Spleen (tissue), 11 donors: ENCODE measurements around the gene IL1RN. TPM values are rescaled to one million over a fixed set of nuclear protein-coding genes. Genes with fewer than 3 reads are reported as not detected.

ENCODE experiments used
- DNase-seq: peaks from one replicate; pipeline ENCODE4 v3.0.0-alpha.2; 2020
- H3K27ac ChIP-seq, 8 donors: fragments of 200-600 bp; sonication (generic) in 7 of 8; 1 replicate in 4 of 8; 2 replicates in 4 of 8; pipeline versions ENCODE4 v1.5.0 to v1.8.0; 2016 to 2021; ENCODE audit warnings: inconsistent platforms in 4 of 8, mild to moderate bottlenecking in 4 of 8, moderate library complexity in 1 of 8
- H3K27me3 ChIP-seq, 7 donors: fragments of 200-600 bp; sonication (generic) in 6 of 7; replicated peaks in 1 of 7; 1 replicate in 4 of 7; 2 replicates in 3 of 7; pipeline versions ENCODE4 v1.5.0 to v1.8.0; 2016 to 2021; ENCODE audit warnings: inconsistent platforms in 3 of 7, mild to moderate bottlenecking in 1 of 7
- H3K36me3 ChIP-seq, 6 donors: fragments of 200-600 bp; sonication (generic) in 5 of 6; 1 replicate in 4 of 6; 2 replicates in 2 of 6; pipeline versions ENCODE4 v1.5.0 to v1.8.0; 2016 to 2021; ENCODE audit warnings: inconsistent platforms in 2 of 6
- H3K4me1 ChIP-seq, 6 donors: fragments of 200-600 bp; sonication (generic) in 5 of 6; 1 replicate in 3 of 6; 2 replicates in 3 of 6; pipeline versions ENCODE4 v1.5.0 to v1.8.0; 2016 to 2021; ENCODE audit warnings: inconsistent platforms in 3 of 6
- H3K4me3 ChIP-seq, 8 donors: fragments of 200-600 bp; sonication (generic) in 7 of 8; 1 replicate in 4 of 8; 2 replicates in 4 of 8; pipeline versions ENCODE4 v1.5.0 to v1.8.0; 2016 to 2021; ENCODE audit warnings: inconsistent platforms in 4 of 8, mild to moderate bottlenecking in 4 of 8, moderate library complexity in 2 of 8
- H3K9me3 ChIP-seq, 8 donors: fragments of 200-600 bp; sonication (generic) in 7 of 8; 1 replicate in 4 of 8; 2 replicates in 4 of 8; pipeline versions ENCODE4 v1.5.0 to v1.8.0; 2016 to 2021; ENCODE audit warnings: inconsistent platforms in 4 of 8
- CTCF ChIP-seq, 11 experiments: fragments of 200-600 bp in 7 of 11; fragments of 450-650 bp in 4 of 11; sonication (generic) in 4 of 11; IDR thresholded peaks in 8 of 11; conservative IDR thresholded peaks in 3 of 11; 1 replicate in 7 of 11; 2 replicates in 4 of 11; pipeline versions ENCODE4 v1.4.0 to v1.8.0; 2016 to 2021; ENCODE audit warnings: antibody characterized with exemption in 11 of 11, inconsistent platforms in 4 of 11, mild to moderate bottlenecking in 1 of 11
- POLR2A ChIP-seq, 3 donors: fragments of 450-650 bp; IDR thresholded peaks; one replicate each; pipeline ENCODE4 v1.5.1; 2017; ENCODE audit warnings: antibody characterized with exemption in 3 of 3, mild to moderate bottlenecking in 1 of 3
- POLR2AphosphoS5 ChIP-seq, 3 donors: sonication (generic); formaldehyde crosslinking; IDR thresholded peaks; one replicate each; pipeline ENCODE4 v1.5.1; 2017; ENCODE audit warnings: antibody characterized with exemption in 3 of 3
- WGBS, 5 donors: extraction: QIAGEN DNeasy Blood & Tissue Kit in 3 of 5; methylation state at CpG; one replicate each; pipeline versions ENCODE4 v1.1.5 to v1.1.7; 2013 to 2018; 5-methylcytosine and 5-hydroxymethylcytosine counted together
- intact Hi-C: fragments of 100-400 bp; cut with DNase I; formaldehyde crosslinking; loops from one replicate; pipeline ENCODE4 v1.15.0; 2023; ENCODE audit warnings: low total_unique reads
- polyA plus RNA-seq, 3 donors: library from polyadenylated mRNA; stranded (reverse); fragments of 200-250 nt; gene quantifications; one replicate each; pipeline ENCODE4 v1.2.1, GENCODE V29; 2013
- total RNA-seq, 7 donors: library from RNA; depleted of rRNA in 3 of 7; stranded (reverse); fragments of >200 nt in 3 of 7; fragmentation: NEBNext Ultra II Directional in 4 of 7; extraction: Animal tissue kit (Norgen Biotek cat#: 25700) in 4 of 7; gene quantifications; one replicate each; pipeline versions ENCODE4 v1.1.0 to v1.2.1, GENCODE V29; 2016 to 2021
- donor health status: healthy with polysubstance abuse.
- donor health status: DM: no; HTN: no; CAD: no; lungs with moderate emphysema.
- donor health status: DM: no; HTN: no; CAD: no.
- donor health status: Bipolar disorder and iron deficiency.
- donor health status: healthy.
- donor health status: DM: no; HTN: no; CAD: no.
- donor health status: DM: yes; HTN: yes; CAD: no.

IL1RN gene
- total and polyA plus RNA-seq, 10 donors = 1.9 to 53.9 (median 12.0) TPM

- TF ChIP-seq POLR2A (IDR thresholded peaks at IDR 0.05) (no peak), POLR2AphosphoS5 (IDR thresholded peaks at IDR 0.05) (no peak)
- peaks cover 4 to 30% (median 21%) of the 10 kb centered on the region in 6 donors for H3K4me1 ChIP-seq
- H3K9me3 ChIP-seq = no peaks in the 10 kb centered on the region
- 56 to 62% (median 60%) methylated on average over 10 of the region's 10 CpGs for WGBS, 5 donors
- intact Hi-C loops = no loop called here
- peak overlapping the region in 7 of 8 donors; percentile 48 to 86 (median 55) for H3K4me3 ChIP-seq
- peak overlapping the region in 7 of 8 donors; percentile 13 to 82 (median 44) for H3K27ac ChIP-seq
- no peaks in the 10 kb centered on the region for H3K36me3 ChIP-seq
- DNase-seq = no peak
- H3K27me3 ChIP-seq = peaks cover 0 to 20% (median 6%) of the 10 kb centered on the region in 7 donors
Measured at GRCh38 chr2:113156278-113157117, 29.1 kb downstream of the IL1RN start.

GRCh38 chr2:113157118-113157896 is 29.9 kb downstream of the IL1RN start:
- 0 to 6% (median 1%) methylated on average over 13 to 92 of the region's 92 CpGs for WGBS, 5 donors

DNA sequence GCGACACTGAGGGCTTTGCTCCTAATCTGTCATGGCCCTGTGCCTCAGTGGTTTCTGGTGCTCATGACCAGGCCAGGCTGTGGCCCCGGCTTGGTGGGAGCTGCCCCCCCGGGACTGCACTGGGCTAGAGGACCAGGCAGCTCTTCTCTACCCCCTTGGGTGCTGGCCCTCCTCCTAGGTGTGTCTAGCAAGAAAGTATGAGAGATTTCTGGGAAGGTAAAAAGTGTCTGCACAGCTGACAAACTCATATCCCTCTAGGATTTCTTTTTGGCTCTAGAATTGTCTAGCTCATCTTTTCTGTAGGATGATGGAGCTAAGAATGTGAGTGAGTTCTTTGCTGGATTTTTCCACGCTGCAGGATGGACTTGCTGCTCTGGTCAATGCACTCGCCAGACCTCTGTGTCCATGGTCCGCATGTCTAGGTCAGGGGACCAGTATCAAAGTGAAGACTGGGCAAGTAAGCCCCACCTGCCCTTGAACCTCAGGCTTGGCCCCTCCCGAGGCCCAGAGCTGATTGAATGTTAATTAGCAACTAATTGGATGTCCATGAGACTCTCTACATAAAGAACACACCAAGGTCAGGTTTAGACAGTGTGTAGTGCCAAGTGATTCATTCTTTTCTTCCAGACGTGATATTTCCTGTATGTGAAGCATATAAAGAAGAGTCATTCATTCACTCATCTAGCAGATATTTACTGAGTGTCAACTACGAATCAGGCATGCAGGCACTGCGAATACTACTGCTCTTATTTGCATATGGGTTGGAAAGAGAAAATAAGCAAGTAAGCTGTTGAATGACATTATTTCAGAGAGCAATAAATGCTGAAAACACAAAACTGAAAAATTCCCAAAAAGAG is 30.7 kb downstream of the IL1RN start:
- intact Hi-C loops = no loop called here
- TF ChIP-seq POLR2AphosphoS5 (IDR thresholded peaks at IDR 0.05) (no peak), CTCF (IDR thresholded peaks at IDR 0.05 in 8 of 11, conservative IDR thresholded peaks at IDR 0.05 in 3 of 11) (no peak), POLR2A (IDR thresholded peaks at IDR 0.05) (no peak)
- H3K4me3 ChIP-seq = peak overlapping the region; percentile 18 to 86 (median 55)
- 52 to 66% (median 57%) methylated on average over 9 to 10 of the region's 10 CpGs for WGBS, 5 donors
- no peaks in the 10 kb centered on the region for H3K36me3 ChIP-seq
- no peak for DNase-seq
- H3K27ac ChIP-seq = peak overlapping the region in 4 of 8 donors; percentile 37 to 82 (median 72)
- peaks cover 4 to 24% (median 21%) of the 10 kb centered on the region in 6 donors for H3K4me1 ChIP-seq
- H3K27me3 ChIP-seq = peaks cover 0 to 20% (median 6%) of the 10 kb centered on the region in 7 donors
- H3K9me3 ChIP-seq = no peaks in the 10 kb centered on the region

More at GRCh38 chr2:113157118-113157896, 29.9 kb downstream of the IL1RN start:
- Histone ChIP-seq H3K27ac (peak overlapping the region in 7 of 8 donors; percentile 31 to 82 (median 51)), H3K4me1 (peaks cover 4 to 24% (median 21%) of the 10 kb centered on the region in 6 donors), H3K36me3 (no peaks in the 10 kb centered on the region), H3K27me3 (peaks cover 0 to 20% (median 6%) of the 10 kb centered on the region in 7 donors), H3K9me3 (no peaks in the 10 kb centered on the region), H3K4me3 (peak overlapping the region; percentile 18 to 86 (median 55))
- DNase-seq = peak; percentile 87
- TF ChIP-seq POLR2AphosphoS5 (IDR thresholded peaks at IDR 0.05) (peak in 1 of 3 donors; percentile 15), CTCF (IDR thresholded peaks at IDR 0.05 in 8 of 11, conservative IDR thresholded peaks at IDR 0.05 in 3 of 11) (no peak), POLR2A (IDR thresholded peaks at IDR 0.05) (no peak)
- intact Hi-C loops = no loop called here
